BE2C (cell line): ENCODE data around the gene RUNX2.

Source experiments
- DNase-seq: peaks from one replicate; pipeline ENCODE4 v3.0.0-alpha.2; 2020
- H3K27me3 ChIP-seq: fragments of 250-450 bp; sonication (Bioruptor Pico); 2 replicates; pipeline ENCODE4 v1.5.1; 2020; ENCODE audit warnings: mild to moderate bottlenecking
- H3K36me3 ChIP-seq: fragments of 250-450 bp; sonication (Bioruptor Pico); 2 replicates; pipeline ENCODE4 v1.5.1; 2020; ENCODE audit warnings: mild to moderate bottlenecking
- H3K4me1 ChIP-seq: fragments of 250-450 bp; sonication (Bioruptor Pico); 2 replicates; pipeline ENCODE4 v1.5.1; 2020
- H3K4me3 ChIP-seq: 2 replicates; pipeline ENCODE4 v1.5.1; 2011; ENCODE audit warnings: low read depth, low read length
- H3K9me3 ChIP-seq: fragments of 250-450 bp; sonication (Bioruptor Pico); 2 replicates; pipeline ENCODE4 v1.5.1; 2020
- CTCF ChIP-seq: IDR thresholded peaks from 2 replicates; pipeline ENCODE4 v1.5.1; 2012; ENCODE audit warnings: mild to moderate bottlenecking, low read depth, low read length

The RUNX2 gene

DNA sequence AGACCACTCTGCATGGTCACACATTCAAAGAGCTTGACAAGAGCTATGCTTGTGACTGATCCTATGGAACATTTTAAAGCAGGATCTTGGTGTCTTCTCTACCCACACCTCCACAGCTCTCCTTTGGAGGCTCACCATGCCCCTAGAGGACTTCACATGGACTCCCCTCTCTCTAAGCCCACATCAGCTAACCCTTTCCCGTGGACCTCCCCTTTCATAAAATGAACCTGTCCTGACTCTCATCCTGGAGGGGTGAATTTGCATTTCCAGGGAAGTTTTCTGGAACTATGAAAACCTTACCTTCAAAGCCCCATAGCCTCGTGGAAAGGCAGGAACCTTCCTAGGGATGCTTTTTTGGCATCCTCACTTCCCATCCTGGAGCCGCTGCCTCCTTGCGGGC, 234.0 kb downstream of the RUNX2 start:
- Histone ChIP-seq H3K4me3 (no peak overlapping the region), H3K9me3 (no peaks in the 10 kb centered on the region), H3K36me3 (no peaks in the 10 kb centered on the region), H3K27me3 (no peaks in the 10 kb centered on the region), H3K4me1 (no peaks in the 10 kb centered on the region)
- no peak for DNase-seq
- TF ChIP-seq CTCF: no peak

DNA sequence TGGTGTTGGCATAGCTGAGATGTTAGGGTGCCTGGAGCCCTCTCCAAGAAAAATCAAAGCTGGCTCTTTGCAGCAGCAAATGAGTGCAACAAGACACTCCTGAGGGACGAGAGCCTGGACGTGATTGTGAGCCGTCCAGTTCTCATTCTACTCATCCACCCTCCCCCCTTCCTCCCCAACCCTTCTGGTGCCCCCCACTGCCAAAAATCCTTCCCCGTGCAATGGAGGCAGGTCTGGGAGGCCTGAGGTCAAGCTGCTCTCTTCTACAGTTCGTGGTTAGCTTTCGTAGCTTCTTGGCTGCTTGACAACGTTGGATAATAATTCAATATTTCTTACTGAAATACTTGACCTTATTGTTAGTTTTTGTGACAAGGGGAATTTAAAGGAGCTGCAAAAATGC, 234.9 kb downstream of the RUNX2 start:
- H3K27me3 ChIP-seq: no peaks in the 10 kb centered on the region
- no peak overlapping the region for H3K4me3 ChIP-seq
- DNase-seq: no peak
- TF ChIP-seq CTCF: no peak
- no peaks in the 10 kb centered on the region for H3K9me3 ChIP-seq
- no peaks in the 10 kb centered on the region for H3K36me3 ChIP-seq
- no peaks in the 10 kb centered on the region for H3K4me1 ChIP-seq

DNA sequence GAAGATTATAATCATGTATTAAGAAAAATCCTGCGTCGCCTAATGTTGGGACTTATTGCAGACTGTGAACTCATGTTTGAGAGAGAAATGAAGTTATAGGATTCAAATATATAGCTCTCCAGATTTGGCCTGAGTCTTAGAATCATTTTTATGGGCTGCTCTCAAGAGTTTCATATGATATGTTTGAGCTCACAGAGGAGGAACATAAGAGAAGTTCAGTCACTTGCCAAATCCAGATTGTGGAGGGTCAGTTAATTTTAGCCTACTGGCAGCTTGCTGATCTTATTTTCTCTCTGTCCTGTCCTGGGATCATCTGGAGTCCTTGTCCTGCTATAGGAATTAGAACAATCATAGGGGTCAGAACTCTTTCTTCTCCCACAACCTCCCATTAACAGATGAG, 235.7 kb downstream of the RUNX2 start:
- Histone ChIP-seq H3K27me3 (no peaks in the 10 kb centered on the region), H3K9me3 (no peaks in the 10 kb centered on the region), H3K36me3 (no peaks in the 10 kb centered on the region), H3K4me3 (no peak overlapping the region), H3K4me1 (no peaks in the 10 kb centered on the region)
- TF ChIP-seq CTCF: no peak
- no peak for DNase-seq

GRCh38 chr6:45566882-45567281, 238.8 kb downstream of the RUNX2 start:
- DNase-seq: no peak
- Histone ChIP-seq H3K27me3 (no peaks in the 10 kb centered on the region), H3K9me3 (no peaks in the 10 kb centered on the region), H3K36me3 (no peaks in the 10 kb centered on the region), H3K4me1 (no peaks in the 10 kb centered on the region), H3K4me3 (no peak overlapping the region)
- TF ChIP-seq CTCF: no peak

DNA sequence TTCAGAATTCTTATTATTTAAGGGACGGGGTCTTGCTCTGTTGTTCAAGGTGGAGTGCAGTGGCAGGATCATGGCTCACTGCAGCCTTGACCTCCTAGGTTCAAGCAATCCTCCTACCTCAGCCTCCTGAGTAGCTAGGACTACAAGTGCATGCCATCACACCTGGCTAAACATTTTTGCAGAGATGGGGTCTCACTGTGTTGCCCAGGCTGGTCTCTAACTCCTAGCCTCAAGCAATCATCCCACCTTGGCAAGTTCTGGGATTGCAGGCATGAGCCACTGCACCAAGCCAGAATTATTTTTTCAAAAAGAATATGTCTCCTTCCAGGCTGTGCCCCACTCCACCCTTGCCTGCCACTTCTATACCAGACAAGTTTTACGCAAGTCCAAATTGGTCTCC, 239.7 kb downstream of the RUNX2 start:
- Histone ChIP-seq H3K4me3 (no peak overlapping the region), H3K36me3 (no peaks in the 10 kb centered on the region), H3K27me3 (no peaks in the 10 kb centered on the region), H3K4me1 (no peaks in the 10 kb centered on the region), H3K9me3 (no peaks in the 10 kb centered on the region)
- no peak for TF ChIP-seq CTCF
- DNase-seq: no peak

DNA sequence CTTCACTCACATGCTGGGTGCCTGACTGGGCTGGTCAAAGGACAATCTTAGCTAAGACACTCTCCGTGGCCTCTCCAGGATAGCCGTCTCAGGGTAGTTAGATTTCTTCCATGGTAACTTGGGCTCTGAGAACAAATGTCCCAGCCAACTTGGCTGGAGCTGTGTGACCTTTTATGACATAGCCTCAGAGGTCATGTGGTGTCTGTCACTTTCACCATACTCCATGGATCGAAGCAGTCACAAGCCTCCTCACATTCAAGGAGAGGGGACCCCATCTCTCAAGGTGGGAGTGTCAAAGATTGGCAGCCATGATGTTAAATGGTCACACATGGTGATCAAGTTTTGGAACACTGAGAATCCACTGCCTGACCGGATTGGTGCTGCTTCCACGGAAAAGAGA, 240.5 kb downstream of the RUNX2 start:
- DNase-seq: no peak
- H3K27me3 ChIP-seq: no peaks in the 10 kb centered on the region
- no peaks in the 10 kb centered on the region for H3K4me1 ChIP-seq
- no peak overlapping the region for H3K4me3 ChIP-seq
- no peak for TF ChIP-seq CTCF
- H3K36me3 ChIP-seq: no peaks in the 10 kb centered on the region
- H3K9me3 ChIP-seq: no peaks in the 10 kb centered on the region
